ENCODE data around the gene MRPS30.
"Not testable (repeated sequence)": the region's sequence is repeated elsewhere in the genome, so short reads cannot be mapped to it uniquely, and the experiment has no call there.

The MRPS30 gene

GRCh38 chr5:44821164-44821563, 12.4 kb downstream of the MRPS30 start:
- DNase-seq: no peak

DNA sequence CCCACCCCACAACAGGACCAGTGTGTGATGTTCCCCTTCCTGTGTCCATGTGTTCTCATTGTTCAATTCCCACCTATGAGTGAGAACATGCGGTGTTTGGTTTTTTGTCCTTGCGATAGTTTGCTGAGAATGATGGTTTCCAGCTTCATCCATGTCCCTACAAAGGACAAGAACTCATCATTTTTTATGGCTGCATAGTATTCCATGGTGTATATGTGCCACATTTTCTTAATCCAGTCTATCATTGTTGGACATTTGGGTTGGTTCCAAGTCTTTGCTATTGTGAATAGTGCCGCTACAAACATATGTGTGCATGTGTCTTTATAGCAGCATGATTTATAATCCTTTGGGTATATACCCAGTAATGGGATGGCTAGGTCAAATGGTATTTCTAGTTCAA, 15.9 kb downstream of the MRPS30 start:
- not testable (repeated sequence) for DNase-seq

DNA sequence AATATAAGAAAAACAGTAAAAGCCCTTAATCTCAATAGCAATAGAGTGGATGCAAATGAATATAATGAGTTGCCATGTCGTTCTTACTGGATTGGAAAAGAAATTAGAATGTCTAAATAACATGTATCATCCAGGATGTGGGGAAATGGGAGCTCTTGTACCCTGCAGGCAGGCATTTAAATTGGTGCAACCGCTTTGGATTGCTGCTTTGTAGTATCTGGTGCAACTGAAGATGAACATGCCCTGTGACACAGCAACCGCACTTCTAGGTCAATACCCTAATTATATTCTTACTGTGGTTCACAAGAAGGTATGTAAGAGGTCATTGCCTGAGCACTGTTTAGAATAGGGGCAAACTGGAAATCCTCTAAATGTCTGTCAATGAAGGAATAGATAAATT, 18.9 kb downstream of the MRPS30 start:
- DNase-seq: no peak

DNA sequence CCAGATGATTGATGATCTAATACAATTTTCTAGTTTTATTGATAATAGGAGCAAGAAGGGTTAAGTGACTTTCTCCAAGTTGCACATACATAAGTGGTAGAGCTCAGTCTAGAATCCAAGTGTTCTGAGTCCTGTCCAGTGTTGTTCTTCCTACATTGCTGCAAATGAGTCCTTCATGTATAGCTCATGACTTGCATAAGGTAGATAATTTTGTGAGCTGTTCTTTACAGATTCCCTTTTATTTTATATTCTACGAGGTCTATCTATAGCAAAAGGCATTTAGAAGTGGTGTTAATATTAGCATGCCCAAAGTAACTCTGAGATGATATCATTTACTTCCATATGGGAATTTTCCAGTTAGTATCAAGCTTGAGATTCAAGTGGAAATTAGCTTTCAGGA, 20.0 kb downstream of the MRPS30 start:
- no peak for DNase-seq

DNA sequence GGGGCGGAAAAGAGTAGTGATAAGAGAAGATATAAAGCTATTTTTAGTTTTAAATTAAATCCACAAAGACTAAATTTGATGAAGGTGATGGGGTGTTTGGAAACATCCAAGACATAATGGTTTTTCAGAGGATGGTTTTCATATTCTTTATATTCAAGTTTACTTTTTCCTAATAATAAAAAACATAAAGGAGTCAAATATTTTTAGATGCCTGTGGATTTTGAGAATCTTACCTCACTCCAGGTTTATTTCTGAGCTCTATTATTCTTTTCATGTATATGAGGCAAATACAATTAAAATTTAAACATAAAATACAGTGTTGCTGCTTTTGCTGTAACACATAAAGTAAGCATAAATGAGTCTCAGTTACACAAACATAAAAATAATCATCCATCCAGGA, 22.2 kb downstream of the MRPS30 start:
- no peak for DNase-seq

DNA sequence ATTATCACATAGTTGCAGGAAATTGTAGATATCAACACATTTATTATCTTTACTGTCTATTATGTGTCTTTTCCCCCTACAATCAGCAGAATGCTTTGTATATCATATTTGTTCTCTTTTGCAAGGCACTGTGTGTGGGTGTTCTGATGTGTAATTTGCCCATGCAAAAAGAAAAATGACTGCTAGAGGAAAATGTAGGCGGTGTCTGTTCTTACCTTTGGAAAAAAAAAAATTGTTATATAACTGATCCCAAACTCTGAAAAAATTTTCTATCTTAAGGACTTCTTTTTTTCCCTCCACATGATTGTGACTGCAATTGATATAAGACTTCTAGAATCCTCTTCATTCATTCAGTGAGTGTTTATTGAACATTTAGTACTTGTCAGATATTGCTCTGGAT, 24.5 kb downstream of the MRPS30 start:
- DNase-seq: no peak

- no peak for DNase-seq
Observed at GRCh38 chr5:44835693-44836092, 26.9 kb downstream of the MRPS30 start.

DNA sequence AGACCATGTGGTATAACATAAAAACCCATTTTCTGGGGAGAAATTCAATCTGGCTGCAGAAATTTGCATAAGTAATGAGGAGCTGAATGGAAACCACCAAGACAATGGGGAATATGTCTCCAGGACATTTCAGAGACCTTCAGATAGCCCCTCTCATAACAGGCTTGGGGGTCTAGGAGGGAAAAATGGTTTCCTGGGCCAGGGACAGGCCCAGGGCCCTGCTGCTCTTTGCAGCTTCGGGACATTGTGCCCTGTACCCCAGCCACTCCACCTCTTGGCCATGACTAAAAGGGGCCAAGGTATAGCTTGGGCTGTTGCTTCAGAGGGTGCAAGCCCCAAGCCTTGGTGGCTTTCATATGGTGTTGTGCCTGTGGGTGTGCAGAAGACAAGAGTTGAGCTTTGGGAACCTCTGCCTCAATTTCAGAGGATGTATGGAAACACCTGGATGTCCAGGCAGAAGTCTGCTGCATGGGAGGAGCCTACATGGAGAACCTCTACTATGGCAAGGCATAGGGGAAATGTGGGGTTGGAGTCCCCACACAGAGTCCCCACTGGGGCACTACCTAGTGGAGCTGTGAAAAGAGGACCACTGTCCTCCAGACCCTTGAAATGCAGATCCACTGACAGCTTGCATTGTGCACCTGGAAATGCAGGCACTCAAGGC, 30.4 kb downstream of the MRPS30 start:
- no peak for DNase-seq

GRCh38 chr5:44842496-44843282, 33.9 kb downstream of the MRPS30 start:
- no peak for DNase-seq

- no peak for DNase-seq
Observed at GRCh38 chr5:44844744-44845143, 36.0 kb downstream of the MRPS30 start.

GRCh38 chr5:44845777-44846176, 37.0 kb downstream of the MRPS30 start:
- no peak for DNase-seq

GRCh38 chr5:44847206-44847852, 38.6 kb downstream of the MRPS30 start:
- no peak for DNase-seq

DNA sequence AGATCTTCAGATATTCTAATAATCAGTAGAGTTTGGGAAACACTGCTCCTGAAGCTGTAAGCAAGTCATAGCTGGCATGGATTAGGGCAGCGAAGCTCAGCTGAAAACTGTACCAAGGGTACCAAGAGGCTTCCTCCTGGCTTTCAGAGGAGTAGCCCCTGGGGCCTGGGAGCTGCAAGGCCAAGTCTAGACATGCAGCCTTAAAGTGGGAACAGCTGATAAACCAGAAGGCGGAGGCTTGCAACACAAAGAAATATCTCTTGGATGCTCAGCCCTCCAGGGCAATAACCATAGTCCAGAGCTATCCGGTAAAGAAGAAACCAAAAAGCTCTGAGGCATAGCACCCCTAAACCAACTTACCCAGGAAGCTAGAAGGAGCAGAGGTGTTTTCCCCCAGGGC, 51.5 kb downstream of the MRPS30 start:
- DNase-seq: no peak

DNA sequence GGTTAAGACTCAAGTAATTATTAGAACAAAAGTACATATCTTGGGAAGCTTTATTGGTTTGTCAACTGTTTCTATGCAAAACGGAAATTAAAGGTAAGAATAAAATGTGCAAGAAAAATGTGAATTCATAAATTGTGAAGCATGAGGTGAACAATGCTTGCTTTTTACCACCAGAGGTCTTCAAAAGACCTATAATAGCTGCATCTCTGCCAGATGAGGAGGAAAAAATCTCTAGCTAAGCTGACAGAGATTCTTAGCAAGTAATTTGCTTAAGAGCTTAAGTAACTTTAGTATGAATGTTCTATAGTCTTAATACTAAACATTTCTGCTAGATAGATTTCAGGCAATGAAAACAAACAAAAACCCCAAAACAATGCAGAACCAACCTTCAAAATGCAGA, 54.1 kb downstream of the MRPS30 start:
- DNase-seq: no peak

Data from effector CD8-positive, alpha-beta T cell (primary cell).